WERI-Rb-1 (cell line): ENCODE data around the gene DUX4.
"Not testable (repeated sequence)": the region's sequence is repeated elsewhere in the genome, so short reads cannot be mapped to it uniquely, and the experiment has no call there.

Experiments
- DNase-seq: peaks from one replicate; pipeline ENCODE4 v3.0.0-alpha.2; 2020
- H3K27ac ChIP-seq: fragments of 250-450 bp; sonication (Bioruptor Pico); 2 replicates; pipeline ENCODE4 v1.5.1; 2020; ENCODE audit warnings: mild to moderate bottlenecking, moderate library complexity
- H3K27me3 ChIP-seq: fragments of 250-450 bp; sonication (Bioruptor Pico); 2 replicates; pipeline ENCODE4 v1.5.1; 2021; ENCODE audit warnings: mild to moderate bottlenecking, low read depth, moderate library complexity; ENCODE audit not compliant: insufficient read depth, severe bottlenecking
- H3K36me3 ChIP-seq: fragments of 250-450 bp; sonication (Bioruptor Pico); 2 replicates; pipeline ENCODE4 v1.5.1; 2020; ENCODE audit warnings: mild to moderate bottlenecking, moderate library complexity
- H3K4me3 ChIP-seq: 2 replicates; pipeline ENCODE4 v1.5.1; 2011; ENCODE audit warnings: low read depth, mild to moderate bottlenecking, control low read depth, low read length
- H3K9me3 ChIP-seq: fragments of 250-450 bp; sonication (Bioruptor Pico); 2 replicates; pipeline ENCODE4 v1.5.1; 2021; ENCODE audit warnings: mild to moderate bottlenecking, moderate library complexity; ENCODE audit not compliant: severe bottlenecking

Gene DUX4

DNA sequence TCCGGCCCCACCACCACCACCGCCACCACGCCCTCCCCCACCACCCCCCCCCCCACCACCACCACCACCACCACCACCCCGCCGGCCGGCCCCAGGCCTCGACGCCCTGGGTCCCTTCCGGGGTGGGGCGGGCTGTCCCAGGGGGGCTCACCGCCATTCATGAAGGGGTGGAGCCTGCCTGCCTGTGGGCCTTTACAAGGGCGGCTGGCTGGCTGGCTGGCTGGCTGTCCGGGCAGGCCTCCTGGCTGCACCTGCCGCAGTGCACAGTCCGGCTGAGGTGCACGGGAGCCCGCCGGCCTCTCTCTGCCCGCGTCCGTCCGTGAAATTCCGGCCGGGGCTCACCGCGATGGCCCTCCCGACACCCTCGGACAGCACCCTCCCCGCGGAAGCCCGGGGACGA lies at the start of gene DUX4:
DUX4 (plus strand) TSS at position 347 of the 400 bp plus-strand sequence; CDS start at position 347, 0 bp downstream.
- H3K36me3 ChIP-seq, H3K9me3 ChIP-seq, DNase-seq, H3K27me3 ChIP-seq, H3K4me3 ChIP-seq, H3K27ac ChIP-seq: not testable (repeated sequence)

DNA sequence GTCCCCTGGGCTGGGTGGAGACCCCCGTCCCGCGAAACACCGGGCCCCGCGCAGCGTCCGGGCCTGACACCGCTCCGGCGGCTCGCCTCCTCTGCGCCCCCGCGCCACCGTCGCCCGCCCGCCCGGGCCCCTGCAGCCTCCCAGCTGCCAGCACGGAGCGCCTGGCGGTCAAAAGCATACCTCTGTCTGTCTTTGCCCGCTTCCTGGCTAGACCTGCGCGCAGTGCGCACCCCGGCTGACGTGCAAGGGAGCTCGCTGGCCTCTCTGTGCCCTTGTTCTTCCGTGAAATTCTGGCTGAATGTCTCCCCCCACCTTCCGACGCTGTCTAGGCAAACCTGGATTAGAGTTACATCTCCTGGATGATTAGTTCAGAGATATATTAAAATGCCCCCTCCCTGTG lies 1.9 kb downstream of the DUX4 start:
- H3K4me3 ChIP-seq, H3K36me3 ChIP-seq, DNase-seq, H3K27ac ChIP-seq, H3K27me3 ChIP-seq, H3K9me3 ChIP-seq: not testable (repeated sequence)

DNA sequence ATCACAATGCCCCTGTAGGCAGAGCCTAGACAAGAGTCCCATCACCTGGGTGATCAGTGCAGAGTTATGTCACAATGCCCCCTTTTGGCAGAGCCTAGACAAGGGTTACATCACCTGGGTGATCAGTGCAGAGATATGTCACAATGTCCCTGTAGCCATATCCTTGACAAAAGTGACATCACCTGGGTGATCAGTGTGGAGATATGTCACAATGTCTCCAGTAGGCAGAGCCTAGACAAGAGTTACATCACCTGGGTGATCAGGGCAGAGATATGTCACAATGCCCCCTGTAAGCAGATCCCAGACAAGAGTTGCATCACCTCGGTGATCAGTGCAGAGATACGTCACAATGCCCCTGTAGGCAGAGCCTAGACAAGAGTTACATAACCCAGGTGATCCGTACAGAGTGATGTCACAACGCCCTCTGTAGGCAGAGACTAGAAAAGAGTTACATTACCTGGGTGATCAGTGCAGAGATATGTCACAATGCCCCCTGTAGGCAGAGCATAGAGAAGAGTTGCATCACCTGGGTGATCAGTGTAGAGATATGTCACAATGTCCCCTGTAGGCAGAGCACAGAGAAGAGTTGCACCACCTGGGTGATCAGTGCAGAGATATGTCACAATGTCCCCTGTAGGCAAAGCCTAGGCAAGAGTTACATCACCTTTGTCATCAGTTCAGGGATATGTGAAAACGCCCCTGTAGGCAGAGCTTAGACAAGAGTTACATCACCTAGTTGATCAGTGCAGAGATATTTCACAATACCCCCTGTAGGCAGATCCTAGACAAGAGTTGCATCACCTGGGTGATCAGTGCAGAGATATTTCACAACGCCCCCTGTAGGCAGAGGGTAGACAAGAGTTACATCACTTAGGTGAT lies 4.4 kb downstream of the DUX4 start:
- not testable (repeated sequence) for H3K27ac ChIP-seq, H3K27me3 ChIP-seq, H3K4me3 ChIP-seq, H3K36me3 ChIP-seq, H3K9me3 ChIP-seq
- peak; percentile 36 for DNase-seq

DNA sequence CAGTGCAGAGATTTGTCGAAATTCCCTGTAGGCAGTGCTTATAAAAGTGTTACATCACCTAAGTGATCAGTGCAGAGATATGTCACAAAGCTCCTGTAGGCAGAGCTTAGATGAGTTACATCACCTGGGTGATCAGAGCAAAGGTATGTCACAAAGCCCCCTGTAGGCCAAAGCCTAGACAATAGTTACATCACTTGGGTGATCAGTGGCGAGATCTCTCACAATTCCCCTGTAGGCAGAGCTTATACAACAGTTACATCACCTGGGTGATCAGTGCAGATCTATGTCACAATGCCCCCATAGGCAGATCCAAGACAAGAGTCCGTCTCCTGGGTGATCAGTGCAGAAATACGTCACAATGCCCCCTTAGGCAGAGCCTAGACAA lies 5.0 kb downstream of the DUX4 start:
- not testable (repeated sequence) for DNase-seq, H3K4me3 ChIP-seq, H3K27ac ChIP-seq, H3K27me3 ChIP-seq, H3K9me3 ChIP-seq, H3K36me3 ChIP-seq

DNA sequence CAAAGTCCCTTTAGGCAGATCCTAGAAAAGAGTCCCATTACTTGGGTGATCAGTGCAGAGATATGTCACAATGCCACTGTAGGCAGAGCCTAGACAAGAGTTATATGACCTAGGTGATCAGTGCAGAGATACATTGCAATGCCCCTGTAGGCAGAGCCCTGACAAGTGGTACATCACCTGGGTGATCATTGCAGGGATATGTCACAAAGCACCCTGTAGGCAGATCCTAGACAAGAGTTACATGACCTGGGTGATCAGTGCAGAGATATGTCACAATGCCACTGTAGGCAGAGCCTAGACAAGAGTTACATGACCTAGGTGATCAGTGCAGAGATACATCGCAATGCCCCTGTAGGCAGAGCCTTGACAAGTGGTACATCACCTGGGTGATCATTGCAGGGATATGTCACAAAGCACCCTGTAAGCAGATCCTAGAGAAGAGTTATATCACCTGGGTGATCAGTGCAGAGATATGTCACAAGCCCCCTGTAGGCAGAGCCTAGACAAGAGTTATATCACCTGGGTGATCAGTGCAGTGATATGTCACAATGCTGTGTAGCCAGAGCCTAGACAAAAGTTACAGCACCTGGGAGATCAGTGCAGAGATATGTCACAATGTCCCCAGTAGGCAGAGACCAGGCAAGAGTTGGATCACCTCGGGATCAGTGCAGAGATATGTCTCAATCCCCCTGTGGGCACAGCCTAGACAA lies 5.6 kb downstream of the DUX4 start:
- DNase-seq, H3K36me3 ChIP-seq, H3K4me3 ChIP-seq, H3K27ac ChIP-seq, H3K9me3 ChIP-seq, H3K27me3 ChIP-seq: not testable (repeated sequence)

DNA sequence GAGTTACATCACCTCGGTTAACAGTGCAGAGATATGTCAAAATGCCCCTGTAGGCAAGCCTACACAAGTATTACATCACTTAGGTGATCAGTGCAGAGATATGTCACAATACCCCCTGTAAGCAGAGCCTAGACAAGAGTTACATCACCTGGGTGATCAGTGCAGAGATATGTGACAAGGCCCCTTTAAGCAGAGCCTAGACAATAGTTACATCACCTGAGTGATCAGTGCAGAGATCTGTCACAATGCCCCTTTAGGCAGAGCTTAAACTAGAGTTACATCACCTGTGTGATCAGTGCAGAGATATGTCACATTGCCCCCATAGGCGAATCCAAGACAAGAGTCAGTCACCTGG lies 6.1 kb downstream of the DUX4 start:
- H3K4me3 ChIP-seq, H3K27me3 ChIP-seq, H3K27ac ChIP-seq, DNase-seq, H3K9me3 ChIP-seq, H3K36me3 ChIP-seq: not testable (repeated sequence)

DNA sequence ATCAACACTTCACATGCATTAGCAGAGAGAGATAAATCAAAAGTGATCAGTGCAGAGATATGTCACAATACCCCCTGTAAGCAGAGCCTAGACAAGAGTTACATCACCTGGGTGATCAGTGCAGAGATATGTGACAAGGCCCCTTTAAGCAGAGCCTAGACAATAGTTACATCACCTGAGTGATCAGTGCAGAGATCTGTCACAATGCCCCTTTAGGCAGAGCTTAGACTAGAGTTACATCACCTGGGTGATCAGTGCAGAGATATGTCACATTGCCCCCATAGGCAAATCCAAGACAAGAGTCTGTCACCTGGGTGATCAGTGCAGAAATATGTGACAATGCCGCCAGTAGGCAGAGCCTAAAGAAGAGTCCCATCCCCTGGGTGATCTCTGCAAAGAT lies 7.4 kb downstream of the DUX4 start:
- not testable (repeated sequence) for H3K9me3 ChIP-seq, DNase-seq, H3K4me3 ChIP-seq, H3K27ac ChIP-seq, H3K27me3 ChIP-seq, H3K36me3 ChIP-seq

DNA sequence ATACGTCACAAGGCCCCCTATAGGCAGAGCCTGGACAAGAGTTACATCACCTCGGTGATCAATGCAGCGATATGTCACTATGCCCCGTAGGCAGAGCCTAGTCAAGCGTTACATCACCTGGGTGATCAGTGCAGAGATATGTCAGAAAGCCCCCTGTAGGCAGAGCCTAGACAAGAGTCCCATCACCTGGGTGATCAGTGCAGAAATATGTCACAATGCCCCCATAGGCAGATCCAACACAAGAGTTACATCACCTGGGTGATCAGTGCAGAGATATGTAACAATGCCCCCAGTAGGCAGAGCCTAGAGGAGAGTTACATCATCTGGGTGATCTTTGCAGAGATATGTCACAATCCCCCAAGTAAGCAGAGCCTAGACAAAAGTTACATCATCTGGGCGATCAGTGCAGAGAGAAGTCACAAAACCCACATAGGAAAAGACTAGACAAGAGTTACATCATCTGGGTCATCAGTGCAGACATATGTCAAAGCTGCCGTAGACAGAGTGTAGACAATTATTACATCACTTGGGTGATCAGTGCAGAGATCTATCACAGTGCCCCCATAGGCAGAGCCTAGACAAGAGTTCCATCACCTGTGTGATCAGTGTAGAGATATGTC lies 8.0 kb downstream of the DUX4 start:
- not testable (repeated sequence) for H3K9me3 ChIP-seq, H3K36me3 ChIP-seq, H3K27ac ChIP-seq, H3K4me3 ChIP-seq, H3K27me3 ChIP-seq
- peak; percentile 6 for DNase-seq

DNA sequence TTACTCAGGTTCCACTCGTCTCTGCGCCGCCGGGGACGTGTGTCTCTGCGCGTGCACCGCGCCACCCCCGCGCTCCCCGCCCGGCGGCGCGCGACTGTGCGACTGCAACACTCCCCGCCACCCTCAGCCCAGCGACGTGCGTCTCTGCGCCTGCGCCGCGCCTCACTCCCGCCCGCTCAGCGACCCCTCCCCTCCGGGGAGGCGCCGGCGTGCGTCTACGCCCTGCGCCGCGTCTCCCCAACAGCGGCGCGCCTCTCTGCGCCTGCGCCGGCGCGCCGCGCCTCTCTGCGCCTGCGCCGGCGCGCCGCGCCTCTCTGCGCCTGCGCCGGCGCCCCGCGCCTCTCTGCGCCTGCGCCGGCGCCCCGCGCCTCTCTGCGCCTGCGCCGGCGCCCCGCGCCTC lies 29.9 kb downstream of the DUX4 start:
- DNase-seq, result peak; percentile 5
- H3K27me3 ChIP-seq, result not testable (repeated sequence)

More for the DNA sequence above, 29.9 kb downstream of the DUX4 start:
- not testable (repeated sequence) for H3K4me3 ChIP-seq, H3K36me3 ChIP-seq, H3K9me3 ChIP-seq, H3K27ac ChIP-seq
